GM12865 (cell line): ENCODE results near the gene PNPLA3.

ENCODE experiments used
- DNase-seq: peaks from one replicate; pipeline ENCODE4 v3.0.0; 2010; ENCODE audit warnings: low read depth
- H3K4me3 ChIP-seq: 2 replicates; pipeline ENCODE4 v1.5.1; 2011; ENCODE audit warnings: mild to moderate bottlenecking, low read depth, low read length, control low read depth
- CTCF ChIP-seq: IDR thresholded peaks from 2 replicates; pipeline ENCODE4 v1.5.1; 2011; ENCODE audit warnings: low read length, control low read depth, low read depth, inconsistent platforms; ENCODE audit not compliant: insufficient read depth; ENCODE audit errors: missing control alignments

Gene PNPLA3

GRCh38 chr22:43924877-43925276 lies 1.3 kb downstream of the PNPLA3 start:
- no peak for TF ChIP-seq CTCF
- DNase-seq: no peak
- H3K4me3 ChIP-seq: peak overlapping the region; percentile 35; the same call in 1 of the 2 replicates

GRCh38 chr22:43925433-43926348 lies 2.1 kb downstream of the PNPLA3 start:
- H3K4me3 ChIP-seq: no peak overlapping the region
- no peak for DNase-seq
- no peak for TF ChIP-seq CTCF

- DNase-seq: no peak
- H3K4me3 ChIP-seq: no peak overlapping the region
- no peak for TF ChIP-seq CTCF
Observed at GRCh38 chr22:43926349-43926710, 2.7 kb downstream of the PNPLA3 start.

GRCh38 chr22:43928468-43928867 lies 4.9 kb downstream of the PNPLA3 start:
- DNase-seq: no peak
- no peak overlapping the region for H3K4me3 ChIP-seq
- no peak for TF ChIP-seq CTCF

GRCh38 chr22:43928908-43929307 lies 5.3 kb downstream of the PNPLA3 start:
- TF ChIP-seq CTCF: no peak
- no peak overlapping the region for H3K4me3 ChIP-seq
- DNase-seq: no peak

- no peak for DNase-seq
- no peak for TF ChIP-seq CTCF
- no peak overlapping the region for H3K4me3 ChIP-seq
Observed at GRCh38 chr22:43931771-43932170, 8.2 kb downstream of the PNPLA3 start.

- TF ChIP-seq CTCF: no peak
- DNase-seq: no peak
- no peak overlapping the region for H3K4me3 ChIP-seq
Observed at GRCh38 chr22:43941449-43941848, 17.8 kb downstream of the PNPLA3 start.
